Heart left ventricle (tissue), 13 donors: ENCODE results near the gene APLP1.

ENCODE experiments used
- CTCF ChIP-seq, 12 donors: fragments of 200-600 bp; sonication (generic) in 4 of 12; IDR thresholded peaks; one replicate each; pipeline versions ENCODE4 v1.5.0 to v1.8.0; 2018 to 2022; ENCODE audit warnings: antibody characterized with exemption in 12 of 12, mild to moderate bottlenecking in 5 of 12
- POLR2A ChIP-seq, 2 donors: fragments of 450-650 bp; IDR thresholded peaks; one replicate each; pipeline ENCODE4 v1.6.1; 2017; ENCODE audit warnings: antibody characterized with exemption in 2 of 2, mild to moderate bottlenecking in 2 of 2, moderate library complexity in 2 of 2
- donor health status: ischemic (EF 13 %, LVEDD 7.1; RV severe dilation, severe dysfunction).
- donor health status: DM: no; HTN: yes; CAD: no.
- donor health status: DM: no; HTN: no; CAD: no.
- donor health status: ischemic (EF 25% LVEDD 6.9; RV normal size, moderate dysfunction).
- donor health status: ischemic (EF 25% LVEDD 5.7; RV mildly dilated, moderate dysfunction).
- donor health status: ischemic (EF 35%, LVEDD 5.7; RV mildly dilated, moderate dysfunction).
- donor health status: nonischemic (EF 11% LVEDD 7.7; RV severe dilation, severe dysfunction).
- donor health status: DM: yes; HTN: yes; CAD: no.
- donor health status: PGD.
- donor health status: ischemic (EF 29% LVEDD 5.4; RV normal size, mild dysfunction).
- donor health status: nonischemic (EF 23%, LVEDD 6.1; RV moderate dilation, normal function).

DNA sequence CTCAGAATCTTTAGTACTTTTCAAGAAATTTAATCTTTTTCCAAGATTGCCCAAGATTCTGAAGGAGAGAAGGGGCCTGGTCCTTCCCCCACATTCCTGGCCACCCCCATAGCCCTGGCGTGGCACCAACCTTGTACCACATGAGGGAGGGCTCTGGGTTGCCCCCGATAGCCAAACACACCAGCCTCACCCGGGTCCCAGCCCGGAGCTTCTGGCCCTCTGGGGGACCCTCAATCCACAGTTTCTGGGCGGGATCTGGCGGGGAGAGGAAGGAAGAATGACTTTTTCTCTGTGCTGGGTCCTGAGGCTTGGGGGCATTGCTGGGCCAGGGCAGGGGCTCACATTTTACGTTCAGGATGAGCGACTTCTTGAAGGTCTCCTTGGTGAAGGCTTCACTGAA lies 20.5 kb upstream of the APLP1 start:
- TF ChIP-seq CTCF (IDR thresholded peaks at IDR 0.05), result no peak
- TF ChIP-seq POLR2A (IDR thresholded peaks at IDR 0.05), result no peak
